Naive thymus-derived CD4-positive, alpha-beta T cell (primary cell): ENCODE measurements around the gene BMPR1B. TPM values are rescaled to one million over a fixed set of nuclear protein-coding genes. Genes with fewer than 3 reads are reported as not detected.

ENCODE experiments used
- ATAC-seq: fragments of 150-1000 bp; cut with Tn5 transposase; 2 replicates; pipeline ENCODE4 v1.10.0; 2021; ENCODE audit warnings: mild to moderate bottlenecking, moderate library complexity
- CTCF ChIA-PET: fragments of 350-600 bp; sonication (Branson Sonifier 250); formaldehyde crosslinking; loops from one replicate; lab custom pipeline; 2021; ENCODE audit warnings: antibody characterized with exemption; lab: Charles Lee
- POLR2A ChIA-PET: fragments of 350-600 bp; sonication (Branson Sonifier 250); formaldehyde crosslinking; loops from one replicate; lab custom pipeline; 2021; ENCODE audit warnings: antibody characterized with exemption, inconsistent platforms; lab: Charles Lee
- DNase-seq, 9 donors: peaks; one replicate each; pipeline versions ENCODE4 v3.0.0 to v3.0.0-alpha.2; 2020 to 2022; ENCODE audit warnings: mixed read lengths in 1 of 9
- H3K27ac ChIP-seq: one replicate; pipeline ENCODE4 v1.7.0; 2013; ENCODE audit warnings: mild to moderate bottlenecking, low read depth, low read length, moderate library complexity
- H3K27me3 ChIP-seq, 2 donors: one replicate each; pipeline ENCODE4 v1.7.0; 2013; ENCODE audit warnings: low read length in 2 of 2, mild to moderate bottlenecking in 2 of 2, moderate library complexity in 2 of 2; ENCODE audit not compliant: control insufficient read depth in 2 of 2, insufficient read depth in 2 of 2
- H3K36me3 ChIP-seq, 3 experiments: 1 replicate in 2 of 3; 2 replicates in 1 of 3; pipeline ENCODE4 v1.7.0; 2013; ENCODE audit warnings: low read length in 3 of 3, mild to moderate bottlenecking in 3 of 3, moderate library complexity in 1 of 3; ENCODE audit not compliant: insufficient read depth in 3 of 3, control insufficient read depth in 2 of 3
- H3K4me1 ChIP-seq, 2 donors: one replicate each; pipeline ENCODE4 v1.7.0; 2013; ENCODE audit warnings: low read length in 2 of 2, mild to moderate bottlenecking in 2 of 2, moderate library complexity in 1 of 2; ENCODE audit not compliant: control insufficient read depth in 2 of 2, insufficient read depth in 2 of 2
- H3K4me3 ChIP-seq: 2 replicates; pipeline ENCODE4 v1.7.0; 2013; ENCODE audit warnings: mild to moderate bottlenecking, low read length
- H3K9me3 ChIP-seq, 3 experiments: 1 replicate in 2 of 3; 2 replicates in 1 of 3; pipeline ENCODE4 v1.7.0; 2013; ENCODE audit warnings: low read length in 3 of 3; ENCODE audit not compliant: control insufficient read depth in 2 of 3
- H3K27ac Mint-ChIP-seq, 9 donors: one replicate each; pipeline ENCODE4 v1.8.0; 2020 to 2022; ENCODE audit warnings: mixed read lengths in 9 of 9, mild to moderate bottlenecking in 8 of 9, moderate library complexity in 5 of 9, inconsistent platforms in 2 of 9
- H3K27me3 Mint-ChIP-seq, 5 donors: one replicate each; pipeline ENCODE4 v1.8.0; 2021 to 2022; ENCODE audit warnings: mixed read lengths in 5 of 5, mild to moderate bottlenecking in 1 of 5
- H3K36me3 Mint-ChIP-seq, 5 donors: one replicate each; pipeline ENCODE4 v1.8.0; 2020 to 2022; ENCODE audit warnings: mixed read lengths in 5 of 5, mild to moderate bottlenecking in 3 of 5, inconsistent platforms in 1 of 5
- H3K4me1 Mint-ChIP-seq, 7 donors: one replicate each; pipeline ENCODE4 v1.8.0; 2020 to 2022; ENCODE audit warnings: mixed read lengths in 7 of 7, mild to moderate bottlenecking in 3 of 7, inconsistent platforms in 1 of 7
- H3K4me3 Mint-ChIP-seq, 10 donors: one replicate each; pipeline ENCODE4 v1.8.0; 2020 to 2022; ENCODE audit warnings: mild to moderate bottlenecking in 10 of 10, mixed read lengths in 10 of 10, moderate library complexity in 6 of 10, inconsistent platforms in 2 of 10
- H3K9me3 Mint-ChIP-seq, 11 donors: one replicate each; pipeline ENCODE4 v1.8.0; 2020 to 2022; ENCODE audit warnings: mixed read lengths in 11 of 11, mild to moderate bottlenecking in 4 of 11, inconsistent platforms in 1 of 11, moderate library complexity in 1 of 11
- intact Hi-C, 2 donors: fragments of 100-400 bp; cut with micrococcal nuclease; formaldehyde crosslinking; loops; one replicate each; pipeline ENCODE4 v1.15.1; 2023
- polyA plus RNA-seq, 2 donors: library from polyadenylated mRNA; unstranded; fragments of 300-500 nt; fragmentation: Illumina TruSeq; gene quantifications; one replicate each; pipeline ENCODE4 v1.2.3, GENCODE V29; 2021
- total RNA-seq, 6 experiments: library from RNA in 5 of 6; stranded (reverse) in 5 of 6; gene quantifications; 1 replicate in 5 of 6; 2 replicates in 1 of 6; pipeline ENCODE4 v1.2.3 and lab custom pipeline; 2021 to 2026

The BMPR1B gene
- total and polyA plus RNA-seq, 7 experiments from 2014 or later = 0.07 to 0.14 (median 0.11) TPM; not detected in 3

DNA sequence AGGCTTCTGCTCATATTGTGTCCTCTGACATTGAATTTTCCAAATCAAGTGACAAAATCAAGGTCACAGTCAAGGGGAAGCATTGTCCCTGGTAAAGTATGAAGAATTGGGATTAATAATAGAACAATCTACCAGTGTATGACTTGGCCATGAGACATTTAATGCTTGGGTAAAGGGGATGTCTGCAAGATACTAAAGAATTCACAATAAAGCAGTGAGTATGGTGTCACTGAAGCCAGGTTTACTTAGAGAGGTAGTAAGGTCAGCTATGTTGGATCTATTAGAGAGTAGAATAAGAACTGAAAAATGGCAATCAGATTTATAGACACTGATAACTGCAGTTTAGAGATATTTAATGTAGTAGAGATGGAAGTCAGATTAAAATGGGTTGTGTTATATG, 349.2 kb downstream of the BMPR1B start:
- CTCF ChIA-PET = no interaction called here
- H3K4me3 Mint-ChIP-seq = no peak overlapping the region
- H3K9me3 ChIP-seq = no peaks in the 10 kb centered on the region
- intact Hi-C loops = no loop called here
- H3K36me3 ChIP-seq = no peaks in the 10 kb centered on the region
- ATAC-seq = no peak
- H3K27ac Mint-ChIP-seq = no peak overlapping the region
- no peaks in the 10 kb centered on the region for H3K36me3 Mint-ChIP-seq
- H3K9me3 Mint-ChIP-seq = no peaks in the 10 kb centered on the region
- peaks cover 0 to 12% (median 5%) of the 10 kb centered on the region in 5 donors for H3K27me3 Mint-ChIP-seq
- H3K4me3 ChIP-seq = no peak overlapping the region
- no peak for DNase-seq
- no peak overlapping the region for H3K27ac ChIP-seq
- no peaks in the 10 kb centered on the region for H3K4me1 ChIP-seq
- POLR2A ChIA-PET = no interaction called here
- no peaks in the 10 kb centered on the region for H3K4me1 Mint-ChIP-seq
- no peaks in the 10 kb centered on the region for H3K27me3 ChIP-seq

DNA sequence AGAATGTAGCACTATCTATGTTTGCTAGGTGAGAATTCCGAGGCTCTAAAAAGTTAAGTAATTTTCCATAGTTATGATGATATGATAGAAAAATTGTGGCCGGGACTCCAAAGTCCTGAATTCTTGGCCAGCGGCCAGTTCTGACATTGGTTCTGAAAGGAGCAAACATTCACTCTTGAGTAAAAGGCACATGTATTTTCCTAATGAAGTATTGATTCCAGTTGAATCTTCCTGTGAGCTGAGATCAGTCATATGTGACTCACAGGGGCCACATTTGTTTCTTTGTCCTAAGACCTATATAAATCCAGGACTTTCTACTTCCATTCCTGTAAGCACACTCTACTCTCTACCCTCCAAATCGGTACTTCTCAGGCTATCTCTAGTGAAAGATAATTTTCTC, 349.9 kb downstream of the BMPR1B start:
- CTCF ChIA-PET = no interaction called here
- H3K27ac ChIP-seq = no peak overlapping the region
- intact Hi-C loops = no loop called here
- H3K9me3 ChIP-seq = no peaks in the 10 kb centered on the region
- no peaks in the 10 kb centered on the region for H3K4me1 ChIP-seq
- H3K36me3 ChIP-seq = no peaks in the 10 kb centered on the region
- Mint-ChIP-seq H3K36me3 (no peaks in the 10 kb centered on the region), H3K4me1 (no peaks in the 10 kb centered on the region), H3K9me3 (no peaks in the 10 kb centered on the region), H3K4me3 (no peak overlapping the region), H3K27ac (no peak overlapping the region), H3K27me3 (peaks cover 0 to 10% (median 5%) of the 10 kb centered on the region in 5 donors)
- no peaks in the 10 kb centered on the region for H3K27me3 ChIP-seq
- no peak overlapping the region for H3K4me3 ChIP-seq
- POLR2A ChIA-PET = no interaction called here
- DNase-seq (no peak), ATAC-seq (no peak)

DNA sequence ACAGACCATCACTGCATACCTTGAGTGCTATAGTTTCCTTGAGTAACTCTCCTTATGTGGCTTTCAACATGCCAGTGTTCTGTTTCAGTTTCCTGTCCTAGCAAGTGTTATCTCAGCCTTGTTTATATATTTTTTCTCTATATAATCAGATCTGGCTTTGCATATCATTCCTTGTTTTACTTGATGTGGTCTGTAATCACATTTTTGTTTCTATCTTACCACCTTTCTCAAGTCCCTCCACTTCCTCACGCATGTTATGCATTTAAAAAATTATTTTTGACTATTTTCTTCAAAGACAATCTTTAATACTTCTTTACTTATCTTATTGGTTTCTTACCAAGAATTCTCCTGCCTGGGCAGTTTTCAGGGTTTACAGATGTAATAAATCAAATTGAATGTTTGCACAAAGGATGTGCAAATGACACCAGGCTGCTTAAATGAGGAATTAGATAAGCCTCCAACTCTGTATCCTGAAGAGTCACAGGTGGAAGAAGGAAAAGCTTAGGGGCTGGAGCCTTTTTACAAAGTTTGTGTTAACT, 351.2 kb downstream of the BMPR1B start:
- Histone ChIP-seq H3K27me3 (no peaks in the 10 kb centered on the region), H3K27ac (no peak overlapping the region), H3K4me1 (no peaks in the 10 kb centered on the region), H3K36me3 (no peaks in the 10 kb centered on the region), H3K4me3 (no peak overlapping the region), H3K9me3 (no peaks in the 10 kb centered on the region)
- no peaks in the 10 kb centered on the region for H3K36me3 Mint-ChIP-seq
- H3K4me3 Mint-ChIP-seq = no peak overlapping the region
- ATAC-seq (no peak), DNase-seq (no peak)
- no peaks in the 10 kb centered on the region for H3K9me3 Mint-ChIP-seq
- no peaks in the 10 kb centered on the region for H3K4me1 Mint-ChIP-seq
- intact Hi-C loops = no loop called here
- CTCF ChIA-PET = no interaction called here
- peaks cover 0 to 11% (median 5%) of the 10 kb centered on the region in 5 donors for H3K27me3 Mint-ChIP-seq
- H3K27ac Mint-ChIP-seq = no peak overlapping the region
- POLR2A ChIA-PET = no interaction called here

DNA sequence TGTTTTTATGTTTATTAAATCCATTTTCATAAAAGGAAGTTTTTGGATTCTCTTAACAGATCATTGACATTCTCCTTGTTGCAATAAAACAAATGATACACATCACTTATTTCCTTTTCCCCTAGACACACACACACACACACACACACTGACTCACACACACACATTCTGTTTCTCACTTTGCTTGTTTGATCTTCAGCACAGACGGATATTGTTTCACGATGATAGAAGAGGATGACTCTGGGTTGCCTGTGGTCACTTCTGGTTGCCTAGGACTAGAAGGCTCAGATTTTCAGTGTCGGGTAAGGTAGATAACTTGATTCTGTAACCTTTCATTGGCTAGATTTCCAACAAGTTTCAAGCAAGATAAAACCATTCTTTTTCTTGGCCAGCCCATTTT, 356.8 kb downstream of the BMPR1B start:
- intact Hi-C loops = no loop called here
- DNase-seq (peak in 1 of 9 donors; percentile 24), ATAC-seq (no peak)
- H3K4me1 Mint-ChIP-seq = no peaks in the 10 kb centered on the region
- H3K4me3 Mint-ChIP-seq = no peak overlapping the region
- no peaks in the 10 kb centered on the region for H3K36me3 Mint-ChIP-seq
- Histone ChIP-seq H3K4me1 (no peaks in the 10 kb centered on the region), H3K9me3 (no peaks in the 10 kb centered on the region), H3K27ac (no peak overlapping the region), H3K36me3 (no peaks in the 10 kb centered on the region), H3K27me3 (no peaks in the 10 kb centered on the region), H3K4me3 (no peak overlapping the region)
- H3K27ac Mint-ChIP-seq = no peak overlapping the region
- ChIA-PET POLR2A (no interaction called here), CTCF (no interaction called here)
- H3K9me3 Mint-ChIP-seq = no peaks in the 10 kb centered on the region
- peaks cover 0 to 13% (median 0%) of the 10 kb centered on the region in 5 donors for H3K27me3 Mint-ChIP-seq

DNA sequence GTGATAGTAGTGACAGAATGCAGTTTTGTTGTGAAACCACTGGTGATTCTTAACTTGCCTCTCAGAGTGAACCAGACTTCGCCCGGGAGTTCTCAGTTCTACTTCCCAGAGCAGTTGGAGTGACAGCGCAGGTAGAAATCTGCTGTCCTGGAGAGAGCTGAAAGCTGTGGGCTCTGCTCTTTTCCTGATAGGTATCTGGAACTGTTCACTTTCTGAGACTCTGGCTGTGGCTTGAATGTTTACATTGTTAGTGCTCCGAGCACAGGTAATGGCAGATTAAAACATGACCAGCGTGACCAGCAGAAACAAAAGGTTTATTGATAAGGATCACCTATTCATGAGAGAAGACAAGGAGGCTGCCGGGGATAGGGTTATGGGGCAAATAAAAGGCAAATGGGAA, 360.7 kb downstream of the BMPR1B start:
- Histone ChIP-seq H3K27me3 (no peaks in the 10 kb centered on the region), H3K36me3 (no peaks in the 10 kb centered on the region), H3K4me3 (no peak overlapping the region), H3K9me3 (no peaks in the 10 kb centered on the region), H3K27ac (no peak overlapping the region), H3K4me1 (no peaks in the 10 kb centered on the region)
- intact Hi-C loops = no loop called here
- no peak overlapping the region for H3K27ac Mint-ChIP-seq
- H3K9me3 Mint-ChIP-seq = no peaks in the 10 kb centered on the region
- H3K27me3 Mint-ChIP-seq = peaks cover 0 to 7% (median 0%) of the 10 kb centered on the region in 5 donors
- H3K4me1 Mint-ChIP-seq = no peaks in the 10 kb centered on the region
- no peak for DNase-seq
- CTCF ChIA-PET = no interaction called here
- H3K4me3 Mint-ChIP-seq = no peak overlapping the region
- no peaks in the 10 kb centered on the region for H3K36me3 Mint-ChIP-seq
- POLR2A ChIA-PET = no interaction called here
- no peak for ATAC-seq

DNA sequence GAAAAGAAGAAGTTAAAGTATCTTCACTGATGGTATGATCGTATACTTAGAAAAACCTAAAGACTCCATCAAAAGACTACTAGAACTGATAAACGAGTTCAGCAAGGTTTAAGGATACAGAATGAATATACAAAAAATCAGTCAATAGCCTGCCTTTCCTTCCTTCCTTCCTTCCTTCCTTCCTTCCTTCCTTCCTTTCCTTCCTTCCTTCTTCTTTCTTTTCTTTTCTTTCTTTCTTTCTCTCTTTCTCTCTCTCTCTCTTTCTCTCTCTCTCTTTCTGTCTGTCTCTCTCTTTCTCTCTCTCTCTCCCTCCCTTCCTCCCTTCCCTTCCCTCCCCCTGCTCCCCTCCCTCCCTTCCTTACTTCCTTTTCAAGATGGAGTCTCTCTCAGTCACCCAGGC, 362.7 kb downstream of the BMPR1B start:
- Histone ChIP-seq H3K4me3 (no peak overlapping the region), H3K9me3 (no peaks in the 10 kb centered on the region), H3K36me3 (no peaks in the 10 kb centered on the region), H3K27me3 (no peaks in the 10 kb centered on the region), H3K4me1 (no peaks in the 10 kb centered on the region), H3K27ac (no peak overlapping the region)
- ATAC-seq (no peak), DNase-seq (no peak)
- Mint-ChIP-seq H3K27ac (no peak overlapping the region), H3K36me3 (no peaks in the 10 kb centered on the region), H3K9me3 (no peaks in the 10 kb centered on the region), H3K4me3 (no peak overlapping the region), H3K27me3 (peaks cover 0 to 4% (median 0%) of the 10 kb centered on the region in 5 donors), H3K4me1 (no peaks in the 10 kb centered on the region)
- intact Hi-C loops = no loop called here
- CTCF ChIA-PET = no interaction called here
- POLR2A ChIA-PET = no interaction called here

DNA sequence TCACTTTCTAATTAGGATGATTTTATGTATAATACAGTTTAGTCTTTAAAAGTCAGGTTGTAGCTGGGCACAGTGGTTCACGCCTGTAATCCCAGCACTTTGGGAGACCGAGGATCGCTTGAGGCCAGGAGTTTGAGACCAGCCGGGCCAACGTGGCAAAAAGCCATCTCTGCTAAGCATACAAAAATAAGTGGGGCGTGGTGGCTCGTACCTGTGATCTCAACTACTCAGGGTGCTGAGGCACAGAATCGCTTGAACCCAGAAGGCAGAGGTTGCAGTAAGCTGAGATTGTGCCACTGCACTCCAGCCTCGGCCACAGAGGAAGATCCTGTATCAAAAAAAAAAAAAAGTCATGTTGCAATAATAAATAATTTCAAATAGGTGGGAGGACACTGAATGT, 364.2 kb downstream of the BMPR1B start:
- H3K27me3 Mint-ChIP-seq = peaks cover 0 to 4% (median 3%) of the 10 kb centered on the region in 5 donors
- intact Hi-C loops = no loop called here
- H3K27ac Mint-ChIP-seq = no peak overlapping the region
- ChIA-PET POLR2A (no interaction called here), CTCF (no interaction called here)
- no peaks in the 10 kb centered on the region for H3K4me1 ChIP-seq
- no peak overlapping the region for H3K4me3 ChIP-seq
- no peaks in the 10 kb centered on the region for H3K9me3 Mint-ChIP-seq
- no peak for DNase-seq
- H3K4me1 Mint-ChIP-seq = no peaks in the 10 kb centered on the region
- H3K9me3 ChIP-seq = no peaks in the 10 kb centered on the region
- no peak overlapping the region for H3K27ac ChIP-seq
- H3K4me3 Mint-ChIP-seq = no peak overlapping the region
- ATAC-seq = no peak
- no peaks in the 10 kb centered on the region for H3K36me3 ChIP-seq
- H3K27me3 ChIP-seq = no peaks in the 10 kb centered on the region
- H3K36me3 Mint-ChIP-seq = no peaks in the 10 kb centered on the region
